GM21423 (cell line): ENCODE results near the gene ANKRD18B.
"Not testable (repeated sequence)": the region's sequence is repeated elsewhere in the genome, so short reads cannot be mapped to it uniquely, and the experiment has no call there.

Source experiments
- ATAC-seq: cut with Tn5 transposase; IDR thresholded peaks from one replicate; pipeline ENCODE4 v1.9.1; 2021; ENCODE audit warnings: mild to moderate bottlenecking, moderate library complexity; ENCODE audit not compliant: unreplicated experiment

The ANKRD18B gene

GRCh38 chr9:33604249-33604648, 80.2 kb downstream of the ANKRD18B start:
- ATAC-seq, result not testable (repeated sequence)

- ATAC-seq, result not testable (repeated sequence)
Observed at GRCh38 chr9:33604936-33605335, 80.9 kb downstream of the ANKRD18B start.

- no peak for ATAC-seq
Observed at GRCh38 chr9:33611358-33611757, 87.3 kb downstream of the ANKRD18B start.

GRCh38 chr9:33612410-33612809, 88.4 kb downstream of the ANKRD18B start:
- ATAC-seq, result not testable (repeated sequence)

- ATAC-seq, result no peak
Observed at GRCh38 chr9:33614001-33614687, 90.1 kb downstream of the ANKRD18B start.

GRCh38 chr9:33618370-33618769, 94.3 kb downstream of the ANKRD18B start:
- ATAC-seq, result not testable (repeated sequence)

- no peak for ATAC-seq
Observed at GRCh38 chr9:33619666-33620404, 95.8 kb downstream of the ANKRD18B start.

GRCh38 chr9:33620738-33621439, 96.8 kb downstream of the ANKRD18B start:
- no peak for ATAC-seq
